Activated CD4-positive, alpha-beta T cell treated with anti-CD3 and anti-CD28 coated beads, Interleukin-10, Interleukin-2, amounts not matched to agents 100 ng/mL and 50 ng/mL, durations not matched to agents 16 hours and 8 hours (primary cell): ENCODE results near the gene RER1.

Source experiments
- DNase-seq: peaks from one replicate; pipeline ENCODE4 v3.0.0-alpha.2; 2020

Gene RER1

DNA sequence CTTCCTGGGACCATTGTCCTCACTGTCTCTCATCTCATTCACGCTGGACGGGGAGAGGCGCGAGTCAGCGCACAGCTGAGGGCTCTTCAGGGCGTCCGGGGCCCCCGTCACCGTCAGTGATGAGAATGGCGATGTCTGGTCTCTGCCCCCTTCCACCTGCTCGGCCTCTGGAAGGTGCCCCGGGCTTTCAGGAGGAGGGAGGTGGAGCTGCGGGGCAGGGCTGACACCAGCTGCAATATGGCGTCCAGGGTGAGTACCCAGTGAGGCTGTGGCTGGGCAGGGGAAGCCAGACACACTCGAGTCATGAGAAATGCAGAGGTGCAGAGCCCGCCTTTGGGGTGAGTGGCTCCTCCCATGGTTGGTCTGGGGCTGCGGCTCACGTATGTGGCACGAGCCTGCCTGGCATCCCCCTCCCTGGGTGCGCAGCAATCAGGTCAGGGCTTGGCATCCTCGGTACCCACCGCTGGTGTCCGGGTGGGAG is 15.3 kb upstream of the RER1 start:
- no peak for DNase-seq

- no peak for DNase-seq
Measured at GRCh38 chr1:2376931-2377672, 14.5 kb upstream of the RER1 start.

- DNase-seq: no peak
Measured at GRCh38 chr1:2377751-2378440, 13.7 kb upstream of the RER1 start.

GRCh38 chr1:2378441-2378851 is 13.2 kb upstream of the RER1 start:
- no peak for DNase-seq

DNA sequence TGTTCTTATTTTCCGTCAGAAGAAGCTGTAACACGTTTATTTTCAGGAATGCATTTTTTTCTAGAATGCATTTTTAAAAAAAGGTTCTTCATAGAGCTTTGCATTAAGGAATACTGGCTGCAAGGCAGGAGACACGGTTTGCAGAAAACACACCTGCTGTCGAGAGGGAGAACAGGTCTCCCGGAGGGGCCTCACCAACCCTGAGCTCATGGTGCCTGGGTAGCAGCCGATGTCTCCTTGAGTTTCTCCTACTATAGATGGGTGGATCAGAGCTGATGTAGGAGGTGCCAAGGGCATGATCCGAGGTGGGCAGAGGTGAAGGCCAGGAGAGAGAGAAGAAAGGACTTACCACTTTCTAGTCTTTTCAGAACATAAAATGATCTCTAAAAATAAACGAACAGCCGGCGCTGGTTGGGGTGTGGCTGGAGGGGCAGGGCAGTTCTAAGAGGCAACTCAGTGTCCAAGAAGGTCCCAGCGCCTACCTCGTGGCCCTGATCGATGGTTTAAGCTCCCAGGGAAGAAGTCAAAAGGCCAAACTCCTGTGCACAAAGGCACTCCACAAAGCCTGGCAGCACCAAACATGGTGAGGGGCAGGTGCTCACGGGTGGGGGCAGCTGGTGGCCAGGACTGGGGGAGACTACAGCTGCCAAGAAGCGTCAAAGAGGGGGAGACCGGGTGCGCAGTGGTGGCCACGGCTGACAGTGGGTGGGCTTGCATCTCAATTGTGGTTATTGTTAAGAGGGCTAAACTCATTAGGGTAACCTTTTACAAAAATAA is 12.5 kb upstream of the RER1 start:
- DNase-seq: no peak

- DNase-seq: no peak
Measured at GRCh38 chr1:2379733-2380404, 11.8 kb upstream of the RER1 start.

DNA sequence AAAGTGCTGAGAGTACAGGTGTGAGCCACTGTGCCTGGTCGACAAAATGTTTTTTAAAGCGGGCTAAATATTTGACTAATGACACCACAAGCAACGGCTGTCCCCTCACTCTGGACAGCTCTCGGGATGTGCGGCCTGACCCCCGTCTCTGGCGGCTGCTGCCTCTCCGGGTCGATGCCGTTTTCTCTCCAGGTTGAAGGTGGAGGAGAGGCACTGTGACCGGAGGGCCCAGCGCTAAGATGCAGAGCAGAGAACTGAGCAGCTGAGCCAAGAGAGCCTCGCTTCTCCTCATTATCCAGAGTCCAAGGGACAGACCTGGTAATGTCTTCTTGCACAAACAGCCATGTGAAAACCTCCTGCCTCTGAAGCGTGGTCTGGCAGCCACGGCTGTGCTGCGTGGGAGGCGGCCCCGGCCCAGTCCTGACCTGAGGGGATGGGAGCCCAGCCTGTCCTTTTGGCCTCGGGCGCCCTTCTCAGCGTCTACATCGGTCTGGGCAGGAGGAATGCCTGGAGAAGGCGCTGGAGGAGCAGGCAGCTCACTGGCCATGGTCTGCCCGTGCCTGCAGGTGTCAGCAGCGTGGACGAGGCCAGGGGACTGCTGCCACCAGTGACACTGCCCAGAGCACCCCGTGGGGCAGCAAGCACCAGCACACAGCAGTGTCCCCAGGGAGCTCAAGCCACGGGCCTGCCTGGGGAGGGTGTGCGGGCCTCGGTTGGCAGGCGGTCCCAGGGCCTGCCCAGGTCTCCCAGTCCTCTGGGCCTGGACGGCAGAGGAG is 10.6 kb upstream of the RER1 start:
- DNase-seq: no peak

GRCh38 chr1:2381741-2382620 is 9.7 kb upstream of the RER1 start:
- DNase-seq: peak; percentile 79

GRCh38 chr1:2382621-2383361 is 8.8 kb upstream of the RER1 start:
- DNase-seq: peak; percentile 39

GRCh38 chr1:2383576-2383975 is 8.1 kb upstream of the RER1 start:
- DNase-seq: no peak

DNA sequence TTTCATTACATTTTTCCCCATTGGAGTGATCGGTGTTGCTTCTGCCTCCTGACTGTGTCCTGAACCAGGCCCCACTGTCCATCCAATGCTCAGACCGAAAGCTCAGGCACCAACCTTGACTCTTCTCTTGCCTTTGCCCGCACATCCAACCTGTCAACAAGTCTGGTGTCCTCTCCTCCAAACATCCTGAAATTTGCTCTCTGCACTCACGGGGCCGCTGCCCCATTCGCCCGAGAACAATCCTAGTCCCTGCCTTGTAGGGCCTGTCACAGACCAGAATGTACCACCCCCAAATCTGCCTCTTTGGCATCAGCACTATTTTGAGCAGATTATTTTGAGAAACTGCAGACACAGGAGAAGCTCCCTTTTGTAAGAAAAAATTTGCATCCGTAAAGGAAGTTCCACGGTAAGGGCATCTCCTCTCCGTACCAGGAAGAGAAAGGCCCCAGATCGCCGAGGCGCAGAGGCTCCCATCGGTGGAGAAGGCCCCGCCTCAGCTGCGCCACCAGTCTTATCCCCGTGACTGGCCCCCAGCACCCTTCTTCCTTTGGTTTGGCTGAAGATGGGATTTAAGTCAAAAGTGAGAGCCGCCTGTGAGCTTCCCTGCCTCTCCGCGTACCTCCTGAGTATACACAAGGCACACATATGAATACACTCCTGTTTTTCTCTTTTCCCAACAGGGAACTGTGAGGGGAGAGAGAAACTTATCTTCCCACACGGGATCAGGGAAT is 7.3 kb upstream of the RER1 start:
- DNase-seq: no peak

DNA sequence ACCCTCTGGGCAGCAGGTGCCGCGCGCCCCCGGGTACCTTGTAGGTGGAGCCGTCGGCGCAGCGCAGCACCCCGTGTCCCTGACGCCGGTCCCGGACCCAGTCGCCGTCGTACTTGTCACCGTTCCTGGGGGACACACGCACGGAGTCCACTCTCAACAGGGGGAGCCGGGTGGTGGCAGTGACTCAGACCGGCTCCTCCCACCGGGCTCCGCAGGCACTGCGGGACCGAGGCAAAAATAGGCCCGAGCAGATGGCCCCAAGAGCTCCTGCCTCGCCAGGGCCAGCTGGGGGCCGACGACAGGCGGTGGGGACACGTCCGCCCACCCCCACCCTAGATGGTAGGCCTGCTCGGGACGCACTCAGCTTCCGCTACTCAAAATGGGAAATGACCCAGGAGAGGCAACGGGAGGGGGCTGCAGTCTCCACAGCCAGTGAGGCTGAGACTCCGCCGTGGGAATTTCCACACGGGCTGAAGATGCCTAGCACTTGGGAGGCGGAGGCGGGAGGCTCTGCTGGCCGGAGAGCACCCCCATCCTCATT is 6.6 kb upstream of the RER1 start:
- DNase-seq: no peak

DNA sequence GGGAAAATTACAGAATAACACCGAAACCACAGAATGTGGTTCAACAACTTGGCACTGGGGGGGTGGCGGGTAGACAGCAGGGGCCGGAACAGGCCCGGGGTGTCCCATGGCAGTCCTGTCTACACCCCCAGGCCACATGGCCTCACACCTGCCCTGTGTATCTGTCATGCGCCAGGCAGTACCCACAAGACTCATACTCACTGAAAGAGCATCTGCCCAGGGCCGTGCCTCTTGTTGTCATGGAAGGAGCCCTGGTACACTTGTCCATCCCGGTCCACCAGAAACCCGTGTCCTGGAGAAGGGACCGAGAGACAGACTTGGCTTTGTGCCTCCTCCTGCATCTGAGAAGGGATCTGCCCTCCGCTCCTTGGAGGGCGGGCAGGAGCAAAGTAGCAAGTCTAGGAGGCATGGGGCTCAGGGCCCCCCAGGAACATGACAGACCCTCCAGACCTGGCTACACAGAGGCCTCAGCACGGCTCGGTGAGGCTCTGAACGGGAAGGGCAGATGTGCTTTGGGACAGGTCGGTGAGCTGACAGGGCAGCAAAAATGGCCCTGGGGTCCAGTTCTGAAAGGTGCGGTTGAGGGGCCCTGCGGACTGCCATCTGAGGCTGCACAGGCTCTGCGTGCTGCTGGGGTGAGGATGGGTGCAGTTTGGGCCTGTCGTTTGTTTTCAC is 5.9 kb upstream of the RER1 start:
- DNase-seq: no peak

DNA sequence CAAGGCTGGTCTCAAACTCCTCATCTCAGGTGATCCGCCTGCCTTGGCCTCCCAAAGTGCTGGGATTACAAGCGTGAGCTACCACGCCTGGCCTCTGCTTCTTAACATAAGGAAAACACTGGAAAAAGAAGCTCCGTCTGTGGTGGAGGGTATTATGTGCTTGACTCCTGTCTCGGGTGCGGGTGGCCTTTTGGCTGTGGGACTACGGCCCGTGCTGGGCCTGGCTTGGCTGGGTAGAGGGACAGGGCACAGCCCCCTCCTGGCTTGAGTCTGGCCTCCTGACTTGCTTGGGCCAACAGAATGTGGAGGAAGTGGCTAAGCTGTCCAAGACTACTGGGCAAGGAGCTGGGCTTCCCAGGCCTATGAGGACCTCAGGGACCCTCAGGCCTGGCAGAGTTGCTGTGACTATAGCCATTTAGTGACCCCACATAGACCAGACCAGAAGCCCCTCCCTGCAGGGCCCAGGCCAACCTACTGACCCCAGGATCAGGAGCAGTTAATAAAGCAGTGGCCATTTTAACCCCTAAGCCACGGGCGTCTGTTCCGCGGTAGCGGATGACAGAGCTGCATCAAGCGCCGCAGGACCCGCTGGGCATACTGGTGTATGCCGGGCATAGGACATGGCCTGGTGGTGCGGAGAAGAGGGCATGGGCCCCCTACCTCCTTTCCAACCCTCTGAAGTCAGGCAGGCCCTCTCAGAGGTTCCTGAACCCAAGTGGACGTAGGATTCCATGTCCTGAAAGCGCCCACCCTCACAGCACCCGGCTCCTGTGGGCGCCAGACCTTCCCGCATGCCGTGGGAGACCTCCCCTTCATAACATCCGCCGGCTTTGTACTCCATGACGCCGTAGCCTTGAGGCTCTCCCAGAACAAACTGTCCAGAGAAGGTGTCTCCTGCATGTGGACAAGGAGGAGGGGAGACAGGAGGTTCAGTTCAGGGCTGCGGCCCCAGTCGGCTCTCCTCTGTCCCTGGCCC is 4.7 kb upstream of the RER1 start:
- no peak for DNase-seq

DNA sequence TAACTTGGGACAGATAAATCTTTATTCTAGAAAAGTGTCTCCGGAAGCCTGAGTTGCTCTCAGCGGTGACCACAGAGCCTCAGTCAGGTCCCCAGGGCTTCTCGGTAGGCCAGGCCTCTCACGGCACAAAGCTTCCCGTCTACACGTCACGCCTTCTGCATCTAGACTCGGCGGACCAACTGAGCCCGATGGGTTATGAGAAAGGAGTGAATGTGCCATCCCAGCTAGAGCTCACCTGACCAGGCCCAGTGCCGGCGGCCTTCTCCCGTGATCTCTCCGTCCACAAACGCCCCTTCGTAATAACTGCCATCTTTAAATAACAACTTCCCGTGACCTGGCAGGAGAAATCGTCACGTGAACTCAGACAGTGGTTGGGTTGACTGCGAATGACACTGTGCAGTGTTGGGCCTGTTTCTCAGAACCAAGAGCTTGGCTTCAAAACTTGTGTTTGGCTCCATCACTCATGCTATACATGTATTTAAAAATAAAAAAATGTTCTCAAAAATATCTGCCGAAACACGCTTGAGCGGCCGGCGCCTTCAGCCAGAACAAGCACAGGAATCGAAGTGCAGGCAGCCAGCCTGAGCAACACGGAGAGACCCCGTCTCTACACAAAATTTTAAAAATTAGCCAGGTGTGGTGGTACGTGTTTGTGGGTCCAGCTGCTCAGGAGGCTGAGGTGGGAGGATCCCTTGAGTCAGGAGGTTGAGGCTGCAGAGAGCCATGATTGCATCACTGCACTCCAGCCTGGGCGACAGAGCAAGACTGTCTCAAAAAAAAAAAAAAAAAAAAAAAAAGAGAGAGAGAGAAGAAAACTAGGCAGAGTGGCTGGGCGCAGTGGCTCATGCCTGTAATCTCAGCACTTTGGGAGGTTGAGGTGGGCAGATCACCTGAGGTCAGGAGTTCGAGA is 3.4 kb upstream of the RER1 start:
- no peak for DNase-seq

- no peak for DNase-seq
Measured at GRCh38 chr1:2389644-2390043, 2.0 kb upstream of the RER1 start.
